ENCODE measurements around the gene CDK6.

GRCh38 chr7:92882760-92883159 is 46.4 kb upstream of the CDK6 start:
- no peak for TF ChIP-seq EZH2 (IDR thresholded peaks at IDR 0.05; ENCODE audit: low read length, unreplicated experiment)
- TF ChIP-seq CTCF (conservative IDR thresholded peaks at IDR 0.05; ENCODE audit: low read depth, low read length), result no peak
